HG02610 (cell line): ENCODE data around the gene STRN3.

Experiments
- ATAC-seq: cut with Tn5 transposase; IDR thresholded peaks from one replicate; pipeline ENCODE4 v1.9.1; 2021; ENCODE audit warnings: mild to moderate bottlenecking, moderate library complexity; ENCODE audit not compliant: unreplicated experiment

The STRN3 gene

DNA sequence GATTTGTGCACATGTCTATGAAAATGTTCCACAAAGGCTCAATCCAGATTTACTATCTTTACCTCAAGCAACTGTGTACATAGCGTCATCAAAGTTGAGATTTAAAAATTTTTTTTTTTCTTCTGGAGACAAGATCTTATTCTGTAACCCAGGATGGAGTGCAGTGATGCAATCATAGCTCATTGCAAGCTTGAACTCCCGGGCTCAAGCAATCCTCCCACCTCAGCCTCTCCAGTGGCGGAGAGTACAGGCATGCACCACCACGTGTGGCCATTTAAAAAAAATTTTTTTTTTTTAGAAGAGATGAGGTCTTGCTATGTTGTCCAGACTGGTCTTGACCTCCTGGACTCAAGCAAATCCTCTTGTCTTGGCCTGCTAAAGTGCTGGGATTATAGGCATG lies 149.5 kb downstream of the STRN3 start:
- ATAC-seq: no peak

DNA sequence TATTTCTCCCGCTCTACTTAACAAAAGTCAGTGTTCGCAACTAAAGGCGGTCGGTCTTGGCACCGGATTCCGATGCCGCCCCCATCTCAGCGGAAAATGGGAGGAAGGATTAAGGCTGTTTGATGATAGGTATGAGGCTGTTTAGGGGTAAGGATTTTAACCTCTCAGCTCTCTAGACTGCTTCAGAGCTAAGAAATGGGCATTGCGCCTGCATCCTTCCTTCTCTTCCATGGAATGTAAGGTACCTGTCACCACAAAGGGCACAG lies 150.5 kb downstream of the STRN3 start:
- no peak for ATAC-seq

DNA sequence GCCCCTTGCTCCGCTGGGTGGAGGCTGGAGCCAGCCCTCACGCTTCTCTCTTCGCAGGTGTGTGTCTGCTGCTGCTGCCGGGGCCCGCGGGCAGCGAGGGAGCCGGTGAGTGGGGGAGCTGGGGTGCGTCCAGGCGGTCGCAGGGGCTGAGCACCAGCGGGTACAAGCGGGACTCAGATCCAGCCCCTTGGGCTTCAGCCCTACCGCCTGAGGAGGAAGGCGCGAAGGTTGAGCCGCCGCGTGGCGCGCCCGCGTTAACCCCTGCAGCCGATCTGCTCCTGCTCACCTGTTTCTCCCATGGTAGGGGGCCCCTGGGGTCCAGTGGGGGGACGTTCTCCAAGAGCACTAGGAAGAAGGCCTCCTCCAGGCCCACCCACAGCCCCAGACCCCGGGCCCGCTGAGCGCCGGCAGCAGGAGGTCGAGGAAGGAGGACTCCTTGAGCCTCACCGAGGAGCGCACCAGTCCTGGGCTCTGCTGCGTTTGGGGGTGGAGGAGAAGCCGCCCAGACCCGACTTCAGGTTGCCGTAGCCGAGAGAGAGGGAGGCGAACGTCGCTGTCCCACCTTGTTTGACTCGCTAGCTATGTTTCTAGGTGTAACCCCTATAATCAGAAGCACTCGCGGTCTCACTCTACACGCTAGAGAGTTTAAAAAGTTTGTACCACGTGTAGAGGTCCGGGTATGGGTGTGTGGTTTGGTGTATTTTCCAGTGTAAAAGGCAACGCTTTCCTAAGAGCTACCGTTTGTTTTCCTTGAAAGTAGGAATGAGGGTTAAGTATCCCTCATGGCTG lies 151.0 kb downstream of the STRN3 start:
- ATAC-seq: peak; percentile 21

DNA sequence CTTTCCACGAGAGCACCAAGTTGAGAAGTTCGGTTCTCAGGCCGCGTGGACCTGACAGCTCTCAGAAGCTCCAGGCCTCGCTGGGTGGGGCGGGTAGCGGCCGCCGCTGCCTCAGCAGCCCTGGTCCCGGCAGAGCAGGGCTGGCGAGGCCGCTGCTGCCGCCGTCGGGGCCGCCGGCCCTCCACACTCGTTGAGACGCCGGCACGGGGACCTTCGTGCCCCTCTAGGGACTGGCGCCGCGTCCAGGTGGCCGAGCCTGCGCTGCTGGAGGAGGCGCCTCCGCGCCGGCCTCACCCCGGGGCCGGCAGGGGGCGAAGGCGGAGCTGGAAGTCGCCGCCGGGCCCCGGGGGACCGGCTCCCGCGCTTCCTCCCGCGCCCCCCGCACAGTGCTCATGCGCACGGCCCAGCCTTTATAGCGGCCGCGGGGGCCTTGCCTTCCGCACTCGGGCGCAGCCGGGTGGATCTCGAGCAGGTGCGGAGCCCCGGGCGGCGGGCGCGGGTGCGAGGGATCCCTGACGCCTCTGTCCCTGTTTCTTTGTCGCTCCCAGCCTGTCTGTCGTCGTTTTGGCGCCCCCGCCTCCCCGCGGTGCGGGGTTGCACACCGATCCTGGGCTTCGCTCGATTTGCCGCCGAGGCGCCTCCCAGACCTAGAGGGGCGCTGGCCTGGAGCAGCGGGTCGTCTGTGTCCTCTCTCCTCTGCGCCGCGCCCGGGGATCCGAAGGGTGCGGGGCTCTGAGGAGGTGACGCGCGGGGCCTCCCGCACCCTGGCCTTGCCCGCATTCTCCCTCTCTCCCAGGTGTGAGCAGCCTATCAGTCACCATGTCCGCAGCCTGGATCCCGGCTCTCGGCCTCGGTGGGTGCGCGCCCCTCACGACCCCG lies 151.8 kb downstream of the STRN3 start, which contains the start of gene COCH:
TSS of gene COCH (plus strand) at position 440 of the 879 bp plus-strand sequence. CDS start at position 820, 380 bp downstream.
- ATAC-seq: peak; percentile 62

DNA sequence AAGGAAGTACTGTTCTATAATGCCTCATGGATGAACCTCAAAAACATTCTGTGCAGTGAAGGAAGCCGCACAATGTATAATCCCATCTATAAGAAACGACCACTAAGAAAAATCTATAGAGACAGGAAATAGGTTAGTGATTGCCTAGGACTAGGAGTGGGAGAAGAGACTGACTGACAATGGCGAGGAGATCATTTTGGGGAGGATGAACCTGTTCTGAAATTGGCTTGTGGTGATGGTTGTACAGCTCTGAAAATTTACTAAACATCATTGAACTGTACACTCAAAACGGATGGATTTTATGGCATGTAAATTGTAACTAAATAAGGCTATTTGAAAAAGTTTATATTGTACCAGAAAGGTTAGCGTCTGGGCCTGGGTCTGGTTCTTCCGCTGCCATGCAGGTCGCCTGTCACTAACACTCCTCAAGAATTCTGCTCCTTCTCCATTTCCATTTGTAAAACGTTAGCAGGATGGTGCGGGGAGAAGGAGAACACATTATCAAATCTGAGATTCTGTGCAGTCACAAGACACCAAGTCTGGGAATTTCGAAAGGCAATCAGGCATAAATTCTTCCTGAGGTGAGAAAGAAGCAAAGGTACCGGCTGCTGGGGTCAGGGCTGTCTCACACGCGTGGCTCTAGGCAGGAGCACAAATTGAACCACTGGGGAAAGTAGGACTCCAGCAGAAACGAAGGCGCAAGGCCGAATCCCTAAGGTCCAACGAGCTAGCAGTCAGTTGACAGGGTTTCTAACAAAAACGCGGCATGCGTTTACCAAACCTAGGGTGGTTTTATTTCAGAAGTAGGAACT lies 152.7 kb downstream of the STRN3 start:
- no peak for ATAC-seq

DNA sequence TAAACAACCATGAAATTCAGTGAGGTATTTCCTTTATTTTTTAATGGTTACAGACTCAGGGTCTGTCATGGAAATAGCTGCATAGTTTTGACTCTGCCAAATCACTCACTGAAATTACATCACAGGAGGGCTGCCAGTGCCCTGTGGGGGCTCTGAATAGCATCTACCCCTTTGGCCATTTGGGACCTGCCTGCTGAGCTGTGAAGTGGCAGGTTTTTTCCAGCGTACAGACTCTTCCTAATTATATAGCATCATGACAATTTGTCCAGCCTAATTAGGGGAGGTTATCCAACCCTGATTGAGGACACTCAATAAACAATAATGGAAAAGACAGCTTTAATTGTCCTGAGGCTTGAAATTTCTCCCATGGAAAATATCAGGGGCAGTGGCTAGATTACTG lies 153.6 kb downstream of the STRN3 start:
- no peak for ATAC-seq

DNA sequence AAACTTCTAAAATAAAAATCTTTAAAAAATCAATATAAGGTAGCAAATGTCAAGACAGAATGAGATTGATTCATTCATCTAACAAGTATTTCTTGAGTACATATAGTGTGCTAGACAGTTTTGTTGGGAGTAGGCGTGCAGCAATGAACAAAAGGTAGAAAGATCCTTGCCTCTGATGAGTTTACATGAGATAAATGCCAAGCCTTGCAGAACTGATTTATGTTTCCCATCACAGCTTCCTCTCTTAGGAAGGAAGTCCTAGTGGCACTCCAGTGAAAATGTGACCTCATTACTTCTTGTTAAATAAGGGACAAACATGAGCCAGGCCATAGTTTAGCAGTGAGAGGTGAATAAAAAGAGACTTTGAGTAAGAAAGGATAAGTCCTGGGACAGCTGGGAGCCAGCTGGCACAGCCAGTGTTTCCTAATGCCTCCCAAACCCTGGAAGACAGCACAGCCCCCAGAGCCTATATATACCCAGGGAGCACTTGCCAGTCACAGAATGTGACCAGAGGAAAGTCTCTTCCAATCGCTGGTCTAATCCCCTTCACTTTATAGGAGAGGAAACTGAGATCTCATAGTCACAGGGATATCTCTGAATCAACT lies 156.5 kb downstream of the STRN3 start:
- no peak for ATAC-seq

DNA sequence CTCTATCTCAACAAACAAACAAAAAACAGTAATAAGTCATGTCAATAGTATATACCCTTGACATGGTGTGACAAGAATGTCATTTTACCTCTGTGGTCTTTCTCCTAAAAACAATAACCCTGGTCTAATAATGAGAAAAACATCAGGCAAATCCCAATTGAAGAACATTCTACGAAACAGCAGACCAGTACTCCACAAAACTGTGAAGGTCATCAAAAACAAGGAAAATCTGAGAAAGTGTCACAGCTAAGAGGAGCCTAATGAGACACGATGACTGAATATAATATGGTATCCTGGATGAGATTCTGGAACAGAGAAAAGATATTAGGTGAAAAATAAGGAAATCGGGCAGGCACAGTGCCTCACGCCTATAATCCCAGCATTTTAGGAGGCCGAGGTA lies 157.4 kb downstream of the STRN3 start:
- ATAC-seq: no peak

DNA sequence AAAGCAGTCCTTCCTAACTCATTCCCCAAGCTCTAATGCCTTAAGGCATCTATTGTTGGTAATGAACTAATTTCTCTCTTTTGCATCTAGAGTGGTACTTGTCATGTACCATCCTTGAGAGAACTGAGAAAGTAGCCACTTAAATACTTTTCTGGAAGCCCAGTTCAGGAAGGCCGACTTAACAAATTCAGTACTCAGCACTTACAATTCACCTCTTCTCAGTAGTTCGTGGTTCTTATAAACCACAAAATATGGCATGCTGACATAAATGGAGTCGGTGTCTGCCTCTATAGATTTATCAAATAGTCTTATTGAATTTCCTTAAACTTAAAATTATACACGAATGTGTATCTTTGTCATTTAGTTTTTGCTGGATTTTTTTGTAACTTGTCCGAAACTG lies 161.2 kb downstream of the STRN3 start:
- ATAC-seq: no peak

DNA sequence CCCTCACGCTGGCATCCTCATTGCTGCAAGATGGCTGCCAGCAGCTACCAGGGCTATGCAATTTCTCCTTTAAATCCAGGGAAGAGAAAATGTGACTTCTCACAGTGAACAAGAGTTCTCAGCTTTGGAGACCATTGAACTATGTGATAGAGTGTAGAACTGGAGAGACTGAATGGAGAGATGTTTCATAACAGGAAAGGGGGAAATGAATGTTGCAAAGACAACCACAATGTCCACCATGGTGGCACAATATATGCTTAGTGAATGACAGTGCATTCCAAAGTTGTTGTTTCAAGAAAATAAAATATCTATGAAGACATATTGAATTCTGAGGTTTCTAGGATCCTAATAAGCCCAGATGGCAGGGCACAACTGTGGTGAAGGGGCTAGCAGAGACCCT lies 165.0 kb downstream of the STRN3 start:
- no peak for ATAC-seq

DNA sequence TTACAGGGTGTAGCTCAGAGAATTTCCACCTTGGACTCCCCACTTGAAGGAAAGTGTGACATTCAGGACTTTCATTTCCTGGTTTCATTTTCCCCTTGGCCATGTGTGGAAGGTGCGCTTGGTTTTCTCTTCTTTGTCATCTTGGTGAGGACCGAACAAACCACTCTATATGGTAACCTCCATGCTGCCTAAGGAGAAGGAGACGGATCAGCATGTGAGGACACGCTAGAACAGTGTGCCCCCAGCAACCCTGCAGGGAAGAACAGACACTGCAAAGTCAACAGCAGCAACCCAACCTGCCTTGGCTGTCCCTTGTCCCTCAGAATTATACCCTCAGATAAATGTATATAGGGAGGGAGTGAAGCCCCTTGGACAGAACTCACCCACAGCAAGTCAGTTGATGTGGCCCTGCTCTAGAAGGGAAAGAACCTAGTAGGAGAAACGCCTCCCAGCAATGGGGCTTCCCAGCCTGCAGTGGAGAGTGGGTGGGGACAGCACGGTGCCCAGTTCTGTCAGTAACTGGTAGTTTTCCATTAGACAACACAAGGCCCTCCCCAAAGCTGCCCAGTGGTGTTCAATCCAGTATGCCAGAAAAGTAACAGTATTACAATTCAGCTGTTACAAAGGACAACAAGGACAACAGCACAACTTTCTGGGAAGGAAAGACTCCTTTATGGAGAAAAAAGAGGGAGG lies 170.7 kb downstream of the STRN3 start:
- peak; percentile 71 for ATAC-seq

DNA sequence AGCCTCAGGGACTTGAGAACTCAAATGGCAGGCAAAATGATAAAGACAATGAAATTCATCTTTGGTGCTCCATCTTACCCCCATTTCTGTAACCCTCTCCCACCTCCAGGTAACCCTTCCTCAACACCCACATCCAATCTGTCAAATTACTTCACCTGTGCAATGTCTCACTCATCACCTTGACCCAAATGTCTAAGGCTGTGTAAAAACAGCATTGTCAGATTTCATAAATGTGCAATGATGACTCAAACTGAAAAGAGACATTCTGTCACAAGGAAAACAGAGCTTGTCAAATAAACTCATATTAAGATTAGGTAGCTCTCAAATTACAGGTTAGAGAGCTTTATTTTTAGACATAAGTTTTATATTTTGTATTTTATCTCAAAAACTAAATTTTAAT lies 171.7 kb downstream of the STRN3 start:
- ATAC-seq: peak; percentile 62

DNA sequence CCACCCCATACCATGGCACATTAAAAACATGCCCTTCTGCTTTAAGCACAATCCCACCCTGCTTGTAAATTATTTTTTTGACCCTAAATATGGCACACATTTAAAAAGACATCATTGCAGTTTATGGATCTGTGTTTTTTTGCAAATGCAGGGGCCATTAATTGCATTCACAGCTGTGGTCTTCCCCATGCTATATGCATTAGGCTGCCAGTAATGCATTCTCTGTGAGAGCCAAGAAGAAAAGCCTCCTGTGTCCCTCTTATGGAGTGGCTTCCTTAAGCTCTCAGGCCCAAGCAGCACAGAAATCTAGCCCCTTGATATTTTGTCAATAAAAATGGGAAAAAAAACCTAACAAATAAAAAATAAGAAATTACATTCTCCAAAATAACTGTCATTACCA lies 172.2 kb downstream of the STRN3 start:
- ATAC-seq: no peak

DNA sequence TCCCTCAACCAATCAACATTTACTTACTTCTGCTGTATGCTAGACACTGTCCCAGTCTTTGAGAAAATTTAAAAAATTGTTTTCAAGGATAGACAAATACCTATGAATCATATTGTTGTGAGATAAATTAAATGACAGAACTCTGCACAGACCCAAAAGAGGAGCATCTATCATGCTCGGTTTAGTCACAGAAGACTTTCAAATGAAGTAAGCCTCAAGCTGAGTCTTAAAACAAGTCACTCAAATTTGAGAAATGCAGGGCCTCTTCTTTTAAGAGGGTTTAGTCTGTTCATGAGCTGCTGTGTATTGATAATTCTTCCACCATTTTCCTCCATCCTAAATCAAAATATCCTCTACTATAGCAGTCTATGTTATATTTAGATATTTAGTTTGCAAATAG lies 176.2 kb downstream of the STRN3 start:
- ATAC-seq: no peak

DNA sequence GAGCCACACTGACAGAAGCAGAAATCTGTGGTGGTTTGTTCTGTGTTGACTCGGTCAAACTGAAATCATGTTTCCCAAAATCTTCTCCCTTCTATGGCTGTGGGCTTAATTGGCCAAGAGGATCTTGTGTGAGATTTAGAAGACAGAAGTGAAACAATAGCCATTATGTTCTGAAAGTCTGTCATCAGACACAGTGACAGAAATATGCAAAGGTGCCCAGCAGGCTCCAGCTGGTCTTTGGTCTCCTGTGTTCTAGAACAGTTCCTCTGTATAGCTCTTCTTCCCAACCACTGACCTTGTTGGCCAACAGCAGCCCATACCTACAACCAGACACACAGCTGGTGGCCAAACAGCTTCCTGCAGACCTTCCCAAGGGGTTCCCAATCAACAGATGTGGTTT lies 176.8 kb downstream of the STRN3 start:
- peak; percentile 92 for ATAC-seq

DNA sequence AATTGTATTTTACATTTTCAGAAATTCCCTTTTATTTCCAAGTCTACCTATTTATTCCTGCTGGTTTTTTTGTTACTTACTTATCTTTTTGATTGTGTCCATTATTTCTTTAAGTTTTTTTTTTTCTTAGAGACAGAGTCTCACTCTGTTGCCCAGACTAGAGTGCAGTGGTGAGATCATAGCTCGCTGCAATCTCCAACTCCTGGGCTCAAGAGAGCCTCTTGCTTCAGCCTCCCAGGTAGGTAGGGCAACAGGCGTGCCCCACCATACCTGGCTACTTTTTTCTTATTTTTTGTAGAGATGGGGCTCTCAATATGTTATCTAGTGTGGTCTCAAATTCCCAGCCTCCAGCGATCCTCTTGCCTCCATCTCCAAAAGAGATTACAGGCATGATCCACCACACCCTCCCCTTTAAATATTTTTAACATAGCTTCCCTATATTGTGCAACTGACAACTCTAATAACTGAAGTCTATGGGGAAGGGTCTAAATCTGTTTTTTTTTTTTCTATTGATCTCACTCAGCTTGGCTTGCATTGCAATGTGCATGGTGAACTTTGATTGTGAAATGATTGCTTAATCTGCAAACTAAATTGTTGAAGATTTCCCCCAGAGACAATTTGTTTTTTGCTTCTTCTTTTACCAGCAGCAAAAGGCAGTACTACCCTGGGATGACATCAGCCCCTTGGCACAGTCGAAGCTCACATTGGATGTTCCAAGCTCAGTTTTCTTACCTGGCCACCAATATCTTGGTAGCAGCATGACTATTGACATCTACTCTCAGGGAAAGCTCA lies 177.5 kb downstream of the STRN3 start:
- ATAC-seq: no peak
